ENCODE results near the gene CASP3.

DNA sequence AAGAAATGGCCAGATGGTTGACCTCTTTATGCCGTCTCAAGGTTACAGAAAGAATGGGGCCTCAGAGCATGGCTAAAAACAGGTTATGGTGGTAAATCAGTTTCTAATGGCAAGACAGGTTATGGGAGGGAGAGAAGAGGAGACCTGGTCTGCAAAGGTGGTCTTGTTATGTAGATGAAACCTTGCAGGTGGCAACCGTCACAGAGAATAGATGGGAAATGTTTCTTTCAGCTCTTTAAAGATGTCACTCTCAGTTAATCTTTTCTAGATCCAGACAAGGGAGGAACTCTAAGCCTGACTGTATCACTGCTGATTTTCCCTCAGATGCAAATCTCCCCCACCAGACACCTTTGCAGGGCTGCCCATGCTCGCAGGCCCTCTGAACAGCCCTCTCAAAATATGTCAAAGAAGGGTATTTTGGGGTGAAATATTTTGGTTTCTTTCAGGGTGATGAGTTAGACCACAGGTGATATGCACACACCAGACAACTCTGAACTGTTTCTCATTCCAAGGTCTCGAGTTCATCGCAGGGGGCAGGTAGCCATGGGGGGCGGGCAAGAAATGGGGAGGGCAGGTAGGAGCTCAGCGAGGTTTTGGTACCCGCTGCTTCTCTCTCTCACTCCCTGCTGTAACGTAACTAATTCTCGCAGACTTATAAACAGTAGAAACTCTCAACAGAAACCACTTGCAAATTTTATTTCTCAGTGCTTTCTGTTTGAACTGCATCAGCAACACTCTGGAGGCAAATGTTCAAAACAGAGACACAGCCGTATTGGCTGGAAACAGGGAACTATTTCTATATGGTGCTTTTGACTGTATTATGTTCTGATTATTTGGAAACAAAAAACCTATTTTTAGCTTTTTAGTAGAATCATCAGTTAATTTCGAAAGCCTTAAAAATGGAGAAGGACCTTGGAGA lies 32.4 kb downstream of the CASP3 start:
- TF ChIP-seq CTCF (IDR thresholded peaks at IDR 0.05) (no peak), EZH2 (IDR thresholded peaks at IDR 0.05; ENCODE audit: borderline replicate concordance, insufficient read depth, low read depth, low read length, poor library complexity, severe bottlenecking) (no peak)

All from B cell (primary cell).